Kidney epithelial cell (primary cell): ENCODE results near the gene PPP1R14B. TPM values are rescaled to one million over a fixed set of nuclear protein-coding genes. Genes with fewer than 3 reads are reported as not detected.

Experiments
- DNase-seq: peaks from one replicate; pipeline ENCODE4 v3.0.0-alpha.2; 2010; ENCODE audit warnings: low read depth
- H3K27me3 ChIP-seq: 2 replicates; pipeline ENCODE4 v1.6.0; 2011; ENCODE audit warnings: low read length; ENCODE audit not compliant: control insufficient read depth, insufficient read depth
- H3K36me3 ChIP-seq: 2 replicates; pipeline ENCODE4 v1.5.1; 2011; ENCODE audit warnings: low read length; ENCODE audit not compliant: control insufficient read depth, insufficient read depth
- H3K4me3 ChIP-seq: 2 replicates; pipeline ENCODE4 v1.5.1; 2011; ENCODE audit warnings: low read depth, mild to moderate bottlenecking, control low read depth, low read length
- CTCF ChIP-seq: IDR thresholded peaks from 2 replicates; pipeline ENCODE4 v1.5.1; 2011; ENCODE audit warnings: mild to moderate bottlenecking, moderate library complexity, low read length, control low read depth, inconsistent platforms; ENCODE audit not compliant: insufficient read depth, poor library complexity, severe bottlenecking
- total RNA-seq: library from RNA; depleted of rRNA; stranded (reverse); fragments of >200 nt; gene quantifications from 2 replicates; pipeline ENCODE4 v1.2.3, GENCODE V29; 2015

PPP1R14B gene
- total RNA-seq, 1 donor from 2014 or later = 599 TPM

GRCh38 chr11:64206457-64207255, 40.1 kb downstream of the PPP1R14B start, which contains the start of gene FERMT3:
TSS of gene FERMT3 (plus strand) at chr11:64206721. CDS start at chr11:64207365, 644 bp downstream.
- no peak for TF ChIP-seq CTCF
- Histone ChIP-seq H3K27me3 (no peaks in the 10 kb centered on the region), H3K4me3 (no peak within 1 kb of the TSS), H3K36me3 (peaks cover 2% of the 10 kb centered on the region)
- no peak for DNase-seq

DNA sequence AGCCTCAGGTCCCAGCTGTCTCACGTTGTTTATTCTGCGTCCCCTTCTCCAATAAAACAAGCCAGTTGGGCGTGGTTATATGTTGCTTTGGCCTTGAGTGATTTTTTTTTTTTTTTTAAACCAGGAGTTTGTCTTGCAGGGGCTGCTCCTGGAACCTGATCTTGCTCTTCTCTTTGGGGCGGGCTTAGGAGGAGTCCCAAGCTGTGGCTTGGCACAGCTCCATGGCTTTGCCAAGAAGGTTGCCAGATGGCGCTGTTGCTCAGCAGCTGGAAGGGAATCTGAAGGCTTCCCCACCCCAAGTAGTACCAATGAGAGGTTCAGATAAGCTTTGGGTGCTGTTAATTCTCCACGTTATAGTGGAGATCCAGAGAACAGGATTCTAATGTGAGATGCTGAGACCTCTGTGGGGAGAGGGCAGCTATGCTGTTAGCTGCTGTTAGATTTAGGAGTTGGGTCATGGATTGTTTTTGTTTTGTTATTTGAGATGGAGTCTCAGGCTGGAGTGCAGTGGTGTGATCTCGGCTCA, 42.2 kb downstream of the PPP1R14B start:
- peak; percentile 69 for DNase-seq
- H3K4me3 ChIP-seq = no peak overlapping the region
- H3K36me3 ChIP-seq = peaks cover 2% of the 10 kb centered on the region
- TF ChIP-seq CTCF = peak; percentile 77
- no peaks in the 10 kb centered on the region for H3K27me3 ChIP-seq

DNA sequence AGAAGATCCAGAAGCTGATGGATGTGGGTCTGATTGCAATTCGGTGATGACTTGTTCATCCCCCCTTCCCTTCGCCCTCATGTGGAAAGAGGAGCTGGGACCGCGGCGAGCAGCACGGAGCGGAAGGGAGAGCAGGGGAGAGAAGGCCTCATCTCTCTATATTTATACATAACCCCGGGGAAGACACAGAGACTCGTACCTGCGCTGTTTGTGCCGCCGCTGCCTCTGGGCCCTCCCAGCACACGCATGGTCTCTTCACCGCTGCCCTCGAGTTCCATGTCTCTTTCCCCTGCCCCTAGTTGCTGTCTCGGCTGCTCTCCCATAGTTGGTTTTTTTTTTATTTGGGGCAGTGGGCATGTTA, 42.7 kb downstream of the PPP1R14B start:
- no peaks in the 10 kb centered on the region for H3K27me3 ChIP-seq
- no peak overlapping the region for H3K4me3 ChIP-seq
- DNase-seq = no peak
- peaks cover 2% of the 10 kb centered on the region for H3K36me3 ChIP-seq
- no peak for TF ChIP-seq CTCF

DNA sequence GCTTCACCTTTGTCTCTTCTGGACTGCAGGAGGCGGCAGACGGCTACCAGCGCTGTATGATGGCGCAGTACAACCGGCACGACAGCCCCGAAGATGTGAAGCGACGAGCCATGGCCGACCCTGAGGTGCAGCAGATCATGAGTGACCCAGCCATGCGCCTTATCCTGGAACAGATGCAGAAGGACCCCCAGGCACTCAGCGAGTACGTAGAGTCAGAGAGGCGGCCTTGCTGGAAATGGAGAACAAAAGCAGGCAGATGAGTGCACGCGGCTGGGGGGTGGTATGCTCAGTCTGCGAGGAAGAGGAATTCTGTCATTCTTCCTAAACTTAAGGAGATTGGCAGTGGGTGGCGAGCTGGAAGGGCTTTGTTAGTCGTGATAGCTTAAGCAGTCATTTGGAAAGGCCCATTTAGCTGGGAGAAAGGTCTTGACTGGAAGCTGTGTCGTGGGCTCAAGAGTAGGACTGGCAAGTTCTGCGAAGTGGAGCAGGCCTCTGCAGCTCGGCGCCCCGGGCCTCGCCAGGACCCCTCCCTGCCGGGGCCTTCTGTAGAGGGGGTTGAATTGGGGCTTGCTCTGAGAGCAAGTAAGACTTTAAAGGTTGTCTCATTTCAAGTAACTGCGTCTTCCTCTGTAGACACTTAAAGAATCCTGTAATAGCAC, 43.2 kb downstream of the PPP1R14B start:
- H3K27me3 ChIP-seq = no peaks in the 10 kb centered on the region
- DNase-seq = no peak
- H3K4me3 ChIP-seq = no peak overlapping the region
- no peak for TF ChIP-seq CTCF
- peaks cover 2% of the 10 kb centered on the region for H3K36me3 ChIP-seq

DNA sequence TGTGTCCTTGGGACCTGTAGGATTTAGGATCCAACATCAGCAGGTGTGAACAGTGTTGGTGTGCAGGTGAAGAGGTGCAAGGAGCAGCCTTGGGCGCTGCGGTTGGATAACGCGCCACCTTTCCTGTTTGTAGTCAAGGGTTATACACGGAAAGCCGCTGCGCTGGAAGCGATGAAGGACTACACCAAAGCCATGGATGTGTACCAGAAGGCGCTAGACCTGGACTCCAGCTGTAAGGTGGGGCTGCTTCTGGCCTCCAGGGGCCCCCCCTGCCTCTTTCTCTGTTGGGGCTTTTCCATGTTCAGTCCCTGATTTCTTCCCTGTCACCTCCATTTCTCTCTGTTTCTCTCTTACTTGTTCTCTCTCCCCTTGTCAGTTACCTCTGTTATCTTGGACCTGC, 43.8 kb downstream of the PPP1R14B start:
- no peak overlapping the region for H3K4me3 ChIP-seq
- no peak for TF ChIP-seq CTCF
- no peak for DNase-seq
- H3K36me3 ChIP-seq = peaks cover 2% of the 10 kb centered on the region
- no peaks in the 10 kb centered on the region for H3K27me3 ChIP-seq
